ENCODE measurements around the gene PARD3. TPM values are rescaled to one million over a fixed set of nuclear protein-coding genes. Genes with fewer than 3 reads are reported as not detected.

Gene PARD3
- total and polyA plus RNA-seq, 4 experiments from 2014 or later, result 0.13 to 0.25 TPM; not detected in 2

GRCh38 chr10:34644224-34644623 lies 170.9 kb downstream of the PARD3 start:
- H3K36me3 ChIP-seq (ENCODE audit: insufficient read depth, low read length), result no peaks in the 10 kb centered on the region
- ChIA-PET POLR2A (ENCODE audit: partially characterized antibody) (no interaction called here), CTCF (ENCODE audit: partially characterized antibody) (no interaction called here)
- Mint-ChIP-seq H3K9me3 (no peaks in the 10 kb centered on the region), H3K4me3 (no peak overlapping the region), H3K27ac (no peak overlapping the region), H3K4me1 (no peaks in the 10 kb centered on the region), H3K27me3 (peaks cover 0 to 1% of the 10 kb centered on the region in 2 donors), H3K36me3 (no peaks in the 10 kb centered on the region)
- no peaks in the 10 kb centered on the region for H3K9me3 ChIP-seq (ENCODE audit: control insufficient read depth in 1 of 2, low read length in 2 of 2)
- intact Hi-C loops (cut with micrococcal nuclease), result no loop called here
- DNase-seq, result no peak
- no peak overlapping the region for H3K4me3 ChIP-seq (ENCODE audit: low read length in 2 of 2)
- H3K27ac ChIP-seq (ENCODE audit: low read depth, low read length), result no peak overlapping the region
- H3K4me1 ChIP-seq (ENCODE audit: insufficient read depth, low read length), result no peaks in the 10 kb centered on the region
- no peaks in the 10 kb centered on the region for H3K27me3 ChIP-seq (ENCODE audit: insufficient read depth, low read length)

GRCh38 chr10:34643620-34644019 lies 171.5 kb downstream of the PARD3 start:
- no peak overlapping the region for H3K27ac ChIP-seq (ENCODE audit: low read depth, low read length)
- no peaks in the 10 kb centered on the region for H3K9me3 ChIP-seq (ENCODE audit: control insufficient read depth in 1 of 2, low read length in 2 of 2)
- POLR2A ChIA-PET (ENCODE audit: partially characterized antibody), result no interaction called here
- no peaks in the 10 kb centered on the region for H3K27me3 ChIP-seq (ENCODE audit: insufficient read depth, low read length)
- Mint-ChIP-seq H3K27ac (no peak overlapping the region), H3K9me3 (no peaks in the 10 kb centered on the region), H3K4me1 (peaks cover under 1% of the 10 kb centered on the region in 4 donors), H3K4me3 (no peak overlapping the region), H3K36me3 (no peaks in the 10 kb centered on the region), H3K27me3 (peaks cover 0 to 1% of the 10 kb centered on the region in 2 donors)
- no peaks in the 10 kb centered on the region for H3K36me3 ChIP-seq (ENCODE audit: insufficient read depth, low read length)
- no peaks in the 10 kb centered on the region for H3K4me1 ChIP-seq (ENCODE audit: insufficient read depth, low read length)
- H3K4me3 ChIP-seq (ENCODE audit: low read length in 2 of 2), result no peak overlapping the region
- DNase-seq, result no peak
- intact Hi-C loops (cut with micrococcal nuclease), result no loop called here
- CTCF ChIA-PET (ENCODE audit: partially characterized antibody), result no interaction called here

DNA sequence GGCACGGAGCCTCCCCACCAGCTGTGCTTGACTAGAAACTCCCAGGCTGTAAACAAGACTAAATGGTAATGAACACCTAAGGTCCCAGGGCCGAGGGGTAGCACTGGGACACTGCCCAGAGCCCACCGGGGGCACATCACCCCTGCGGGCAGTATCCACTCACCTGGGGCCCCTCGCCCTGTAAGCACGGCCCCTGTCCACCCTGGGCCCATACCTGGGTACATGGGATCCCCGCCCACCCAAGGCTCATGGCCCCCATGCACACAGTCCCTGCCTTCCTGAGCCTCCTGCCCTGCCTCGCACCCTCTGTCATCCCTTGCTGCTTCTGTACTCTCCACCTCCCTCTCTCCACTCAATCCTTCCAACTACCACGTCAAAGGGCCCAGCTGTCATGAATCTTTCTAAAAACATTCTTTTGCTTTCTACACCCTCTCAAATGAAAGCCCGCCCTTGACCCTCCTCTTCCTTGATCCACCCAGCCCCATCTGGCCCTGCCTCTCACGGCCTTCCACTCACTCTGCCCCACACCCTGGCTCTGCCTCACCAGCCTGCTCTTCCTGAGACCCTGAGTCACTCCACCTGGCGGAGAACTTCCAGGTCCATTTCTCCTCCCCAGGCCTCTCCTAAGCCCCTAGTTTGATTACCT lies 173.1 kb downstream of the PARD3 start:
- Histone ChIP-seq H3K27ac (ENCODE audit: low read depth, low read length) (no peak overlapping the region), H3K4me1 (ENCODE audit: insufficient read depth, low read length) (no peaks in the 10 kb centered on the region), H3K9me3 (ENCODE audit: control insufficient read depth in 1 of 2, low read length in 2 of 2) (no peaks in the 10 kb centered on the region), H3K27me3 (ENCODE audit: insufficient read depth, low read length) (no peaks in the 10 kb centered on the region), H3K4me3 (ENCODE audit: low read length in 2 of 2) (no peak overlapping the region), H3K36me3 (ENCODE audit: insufficient read depth, low read length) (no peaks in the 10 kb centered on the region)
- Mint-ChIP-seq H3K4me1 (peaks cover 5 to 14% (median 9%) of the 10 kb centered on the region in 4 donors), H3K4me3 (no peak overlapping the region), H3K27ac (no peak overlapping the region), H3K27me3 (peaks cover 0 to 1% of the 10 kb centered on the region in 2 donors), H3K9me3 (no peaks in the 10 kb centered on the region), H3K36me3 (no peaks in the 10 kb centered on the region)
- ChIA-PET CTCF (ENCODE audit: partially characterized antibody) (interaction anchor here (1.7 to 1.8 kb wide), 2 partner anchors 10 to 1449 kb away, joined by 3 to 4 read pairs; no protein-coding TSS in a partner anchor), POLR2A (ENCODE audit: partially characterized antibody) (no interaction called here)
- intact Hi-C loops (cut with micrococcal nuclease), result no loop called here
- no peak for DNase-seq

- POLR2A ChIA-PET (ENCODE audit: partially characterized antibody), result no interaction called here
- Mint-ChIP-seq H3K36me3 (no peaks in the 10 kb centered on the region), H3K27me3 (peaks cover 0 to 1% of the 10 kb centered on the region in 2 donors), H3K4me1 (peaks cover 5 to 14% (median 9%) of the 10 kb centered on the region in 4 donors), H3K27ac (no peak overlapping the region), H3K9me3 (no peaks in the 10 kb centered on the region), H3K4me3 (no peak overlapping the region)
- no peaks in the 10 kb centered on the region for H3K4me1 ChIP-seq (ENCODE audit: insufficient read depth, low read length)
- intact Hi-C loops (cut with micrococcal nuclease), result no loop called here
- no peaks in the 10 kb centered on the region for H3K27me3 ChIP-seq (ENCODE audit: insufficient read depth, low read length)
- no peak for DNase-seq
- H3K4me3 ChIP-seq (ENCODE audit: low read length in 2 of 2), result no peak overlapping the region
- CTCF ChIA-PET (ENCODE audit: partially characterized antibody), result interaction anchor here (1.7 to 1.8 kb wide), 2 partner anchors 9 to 1448 kb away, joined by 3 to 4 read pairs; no protein-coding TSS in a partner anchor
- H3K27ac ChIP-seq (ENCODE audit: low read depth, low read length), result no peak overlapping the region
- no peaks in the 10 kb centered on the region for H3K9me3 ChIP-seq (ENCODE audit: control insufficient read depth in 1 of 2, low read length in 2 of 2)
- H3K36me3 ChIP-seq (ENCODE audit: insufficient read depth, low read length), result no peaks in the 10 kb centered on the region
Observed at GRCh38 chr10:34641147-34641912, 173.8 kb downstream of the PARD3 start.

- H3K9me3 Mint-ChIP-seq, result no peaks in the 10 kb centered on the region
Observed at GRCh38 chr10:34638406-34639054, 176.6 kb downstream of the PARD3 start.

DNA sequence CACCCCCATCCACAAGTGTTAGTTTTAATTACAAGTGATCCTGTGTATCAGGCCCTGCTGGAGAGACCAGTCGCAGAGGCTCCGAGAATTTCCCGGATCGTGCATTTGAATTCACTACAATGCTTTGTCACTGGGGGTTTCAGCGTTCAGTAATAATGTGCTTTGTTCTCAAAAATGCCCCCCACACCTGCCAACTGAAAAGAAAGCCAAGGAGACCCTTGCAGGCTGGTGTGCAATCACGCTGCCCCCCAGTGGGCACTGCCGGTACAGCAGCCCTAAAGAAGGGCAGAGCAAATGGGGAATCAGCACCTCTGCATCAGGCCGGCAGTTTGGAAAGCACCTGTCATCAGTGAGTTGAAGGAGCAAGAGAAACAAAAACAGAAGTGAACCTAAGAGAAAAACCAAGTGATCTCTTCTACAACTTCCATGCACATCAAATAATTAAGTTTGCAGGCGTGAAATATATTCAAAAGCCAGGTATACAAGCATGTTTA lies 177.6 kb downstream of the PARD3 start:
- no peak overlapping the region for H3K4me3 ChIP-seq (ENCODE audit: low read length in 2 of 2)
- DNase-seq, result peak; percentile 43 to 55 (median 48)
- intact Hi-C loops (cut with micrococcal nuclease), result no loop called here
- no peak overlapping the region for H3K27ac ChIP-seq (ENCODE audit: low read depth, low read length)
- Mint-ChIP-seq H3K36me3 (no peaks in the 10 kb centered on the region), H3K27me3 (no peaks in the 10 kb centered on the region), H3K27ac (no peak overlapping the region), H3K4me1 (peaks cover 5 to 14% (median 9%) of the 10 kb centered on the region in 4 donors), H3K9me3 (no peaks in the 10 kb centered on the region), H3K4me3 (peak overlapping the region in 3 of 8 donors; percentile 3 to 47 (median 39))
- ChIA-PET CTCF (ENCODE audit: partially characterized antibody) (interaction anchor here (0.6 to 7.8 kb wide), 16 partner anchors 10 to 1445 kb away, joined by 3 to 64 read pairs (median 4); no protein-coding TSS in a partner anchor), POLR2A (ENCODE audit: partially characterized antibody) (no interaction called here)
- no peaks in the 10 kb centered on the region for H3K27me3 ChIP-seq (ENCODE audit: insufficient read depth, low read length)
- H3K4me1 ChIP-seq (ENCODE audit: insufficient read depth, low read length), result no peaks in the 10 kb centered on the region
- no peaks in the 10 kb centered on the region for H3K9me3 ChIP-seq (ENCODE audit: control insufficient read depth in 1 of 2, low read length in 2 of 2)
- H3K36me3 ChIP-seq (ENCODE audit: insufficient read depth, low read length), result no peaks in the 10 kb centered on the region

More at GRCh38 chr10:34638406-34639054, 176.6 kb downstream of the PARD3 start:
- no peaks in the 10 kb centered on the region for H3K27me3 ChIP-seq (ENCODE audit: insufficient read depth, low read length)
- intact Hi-C loops (cut with micrococcal nuclease), result no loop called here
- no peaks in the 10 kb centered on the region for H3K9me3 ChIP-seq (ENCODE audit: control insufficient read depth in 1 of 2, low read length in 2 of 2)
- Mint-ChIP-seq H3K36me3 (no peaks in the 10 kb centered on the region), H3K27ac (no peak overlapping the region), H3K4me1 (peaks cover 5 to 14% (median 9%) of the 10 kb centered on the region in 4 donors), H3K4me3 (no peak overlapping the region), H3K27me3 (no peaks in the 10 kb centered on the region)
- ChIA-PET POLR2A (ENCODE audit: partially characterized antibody) (interaction anchor here (0.8 kb wide), 1 partner anchor 9 kb away, joined by 3 read pairs; no protein-coding TSS in a partner anchor), CTCF (ENCODE audit: partially characterized antibody) (interaction anchor here (0.6 to 7.8 kb wide), 23 partner anchors 9 to 1988 kb away, joined by 3 to 64 read pairs (median 5); no protein-coding TSS in a partner anchor)
- peak; percentile 47 to 60 (median 53) for DNase-seq
- no peak overlapping the region for H3K27ac ChIP-seq (ENCODE audit: low read depth, low read length)
- H3K4me3 ChIP-seq (ENCODE audit: low read length in 2 of 2), result no peak overlapping the region
- no peaks in the 10 kb centered on the region for H3K4me1 ChIP-seq (ENCODE audit: insufficient read depth, low read length)
- no peaks in the 10 kb centered on the region for H3K36me3 ChIP-seq (ENCODE audit: insufficient read depth, low read length)

DNA sequence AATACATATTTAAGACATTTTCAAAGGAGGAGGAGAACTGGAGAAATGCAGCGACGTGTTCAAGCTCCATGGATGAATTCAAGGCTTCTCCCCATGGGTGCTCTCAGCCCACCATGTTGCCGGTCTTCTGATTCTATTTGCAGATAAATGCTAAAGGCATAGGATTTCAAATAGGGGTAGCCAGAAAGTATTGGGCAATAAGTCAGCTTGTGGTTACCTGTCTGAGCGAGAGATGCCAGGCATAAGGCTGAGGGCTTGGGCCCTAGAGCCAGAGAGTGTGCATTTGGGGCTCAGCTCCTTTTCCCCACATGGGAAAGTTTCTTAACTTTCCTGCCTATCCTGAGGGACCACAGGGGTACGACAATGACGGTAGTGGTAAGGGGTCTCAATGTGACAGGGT lies 180.0 kb downstream of the PARD3 start:
- CTCF ChIA-PET (ENCODE audit: partially characterized antibody), result interaction anchor here (1.0 to 7.8 kb wide), 5 partner anchors 9 to 28 kb away, joined by 4 to 64 read pairs (median 6); no protein-coding TSS in a partner anchor
- Histone ChIP-seq H3K27ac (ENCODE audit: low read depth, low read length) (no peak overlapping the region), H3K9me3 (ENCODE audit: control insufficient read depth in 1 of 2, low read length in 2 of 2) (no peaks in the 10 kb centered on the region), H3K27me3 (ENCODE audit: insufficient read depth, low read length) (no peaks in the 10 kb centered on the region), H3K4me1 (ENCODE audit: insufficient read depth, low read length) (no peaks in the 10 kb centered on the region), H3K36me3 (ENCODE audit: insufficient read depth, low read length) (no peaks in the 10 kb centered on the region), H3K4me3 (ENCODE audit: low read length in 2 of 2) (no peak overlapping the region)
- H3K4me1 Mint-ChIP-seq, result peaks cover 5 to 14% (median 9%) of the 10 kb centered on the region in 4 donors
- POLR2A ChIA-PET (ENCODE audit: partially characterized antibody), result no interaction called here
- H3K27ac Mint-ChIP-seq, result no peak overlapping the region
- H3K36me3 Mint-ChIP-seq, result no peaks in the 10 kb centered on the region
- H3K4me3 Mint-ChIP-seq, result no peak overlapping the region
- no peaks in the 10 kb centered on the region for H3K9me3 Mint-ChIP-seq
- DNase-seq, result no peak
- H3K27me3 Mint-ChIP-seq, result peaks cover 0 to 7% of the 10 kb centered on the region in 2 donors
- intact Hi-C loops (cut with micrococcal nuclease), result no loop called here

Data from CD4-positive, alpha-beta memory T cell (primary cell).